GM18909 (cell line): ENCODE results near the gene TTN.

Experiments
- ATAC-seq: cut with Tn5 transposase; IDR thresholded peaks from one replicate; pipeline ENCODE4 v1.9.1; 2021; ENCODE audit warnings: mild to moderate bottlenecking; ENCODE audit not compliant: unreplicated experiment, poor library complexity

Gene TTN

GRCh38 chr2:178510384-178510783, 296.8 kb downstream of the TTN start:
- no peak for ATAC-seq

GRCh38 chr2:178508646-178509045, 298.6 kb downstream of the TTN start:
- no peak for ATAC-seq

DNA sequence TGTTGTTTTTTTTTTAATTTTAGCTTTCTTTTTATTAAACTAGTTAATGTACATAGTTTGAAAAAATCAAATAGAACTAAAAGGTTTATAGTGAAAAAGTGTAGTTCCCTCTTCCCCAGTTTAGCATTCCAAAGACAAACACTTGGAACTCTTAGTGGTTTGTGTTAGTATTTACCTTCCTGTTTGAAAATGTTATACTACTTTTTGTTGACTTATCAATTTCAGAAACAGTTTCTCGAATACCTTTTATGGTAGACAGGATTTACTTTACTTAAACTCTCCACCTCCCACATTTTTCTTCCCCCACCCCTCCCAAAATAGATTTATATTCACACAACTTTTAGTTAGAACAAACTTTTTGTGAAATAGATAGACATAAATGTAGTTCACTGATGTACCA, 300.3 kb downstream of the TTN start:
- no peak for ATAC-seq

DNA sequence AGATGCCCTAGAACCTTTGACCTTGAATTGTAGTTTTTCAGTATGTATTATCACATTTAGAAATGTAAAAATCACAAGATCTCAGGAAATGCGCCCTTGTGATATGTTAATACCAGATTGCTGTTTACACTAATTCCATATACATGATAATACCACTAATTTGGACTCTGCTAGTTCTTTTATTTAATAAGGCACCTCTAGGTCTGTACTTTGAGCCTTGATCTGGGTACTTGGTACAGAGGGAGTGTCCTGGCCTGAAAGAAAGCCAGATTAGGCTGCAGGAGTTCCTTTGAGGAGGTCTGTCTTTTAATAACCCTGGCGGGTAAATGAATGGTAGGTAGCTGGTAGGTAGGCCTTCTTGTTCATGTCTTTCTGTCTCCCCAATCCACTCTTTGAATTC, 300.7 kb downstream of the TTN start:
- no peak for ATAC-seq

GRCh38 chr2:178506101-178506500, 301.1 kb downstream of the TTN start:
- ATAC-seq, result no peak

- ATAC-seq, result no peak
Observed at GRCh38 chr2:178502751-178503150, 304.5 kb downstream of the TTN start.

DNA sequence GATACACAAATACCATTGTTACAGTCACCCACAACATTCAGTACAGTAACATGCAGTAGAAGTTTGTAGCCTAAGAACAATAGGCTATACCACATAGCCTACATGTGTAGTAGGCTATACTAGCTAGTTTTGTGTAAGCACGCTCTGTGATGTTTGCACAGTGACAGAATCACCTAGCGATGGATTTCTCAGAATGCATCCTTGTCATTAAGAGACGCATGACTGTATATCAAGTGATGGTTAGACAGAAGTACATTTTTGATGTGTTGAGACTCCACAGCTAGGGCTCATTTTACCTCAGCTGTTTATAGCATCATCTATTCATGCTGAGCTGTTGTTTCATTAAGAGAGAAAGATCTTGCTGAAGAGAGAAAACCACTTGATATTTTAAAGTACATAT, 307.6 kb downstream of the TTN start:
- ATAC-seq, result no peak

DNA sequence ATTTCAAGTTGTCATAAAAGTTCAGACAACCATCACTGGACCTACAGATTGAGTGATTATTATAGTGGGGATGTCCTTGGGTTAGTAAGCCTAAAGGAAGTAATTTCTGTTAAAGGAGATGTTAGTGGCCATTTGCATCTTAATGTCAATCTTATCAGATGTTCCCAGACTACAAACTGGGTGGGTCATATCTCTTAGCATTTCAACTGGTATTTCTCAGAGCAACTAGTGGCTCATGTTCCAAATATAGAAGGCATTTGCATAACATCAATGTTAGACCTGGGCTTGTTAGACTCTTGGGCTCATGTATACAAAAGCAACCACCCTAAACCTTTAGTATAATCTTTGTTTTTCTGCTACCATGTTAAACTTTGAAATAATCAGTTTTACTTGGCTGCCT, 309.1 kb downstream of the TTN start:
- ATAC-seq, result peak; percentile 58

GRCh38 chr2:178496049-178496448, 311.2 kb downstream of the TTN start:
- ATAC-seq, result no peak

DNA sequence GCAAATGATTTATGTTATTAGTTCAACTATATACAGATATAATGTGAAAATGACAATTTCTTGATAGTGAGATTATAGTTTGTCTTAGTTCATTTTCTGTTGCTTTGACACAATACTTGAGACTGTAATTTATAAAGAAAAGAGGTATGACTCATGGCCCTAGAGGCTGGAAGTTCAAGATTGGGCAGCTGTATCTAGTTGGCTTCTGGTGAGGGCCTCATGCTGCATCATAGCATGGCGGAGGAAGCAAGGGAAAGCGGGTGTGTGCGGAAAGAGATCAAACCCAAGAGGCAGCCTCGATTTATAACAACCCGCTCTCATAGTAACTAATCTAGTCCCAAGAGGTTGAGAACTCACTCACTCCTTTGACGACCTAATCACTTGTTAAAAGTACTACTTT, 315.6 kb downstream of the TTN start:
- ATAC-seq, result no peak

- ATAC-seq, result no peak
Observed at GRCh38 chr2:178485356-178485755, 321.9 kb downstream of the TTN start.

DNA sequence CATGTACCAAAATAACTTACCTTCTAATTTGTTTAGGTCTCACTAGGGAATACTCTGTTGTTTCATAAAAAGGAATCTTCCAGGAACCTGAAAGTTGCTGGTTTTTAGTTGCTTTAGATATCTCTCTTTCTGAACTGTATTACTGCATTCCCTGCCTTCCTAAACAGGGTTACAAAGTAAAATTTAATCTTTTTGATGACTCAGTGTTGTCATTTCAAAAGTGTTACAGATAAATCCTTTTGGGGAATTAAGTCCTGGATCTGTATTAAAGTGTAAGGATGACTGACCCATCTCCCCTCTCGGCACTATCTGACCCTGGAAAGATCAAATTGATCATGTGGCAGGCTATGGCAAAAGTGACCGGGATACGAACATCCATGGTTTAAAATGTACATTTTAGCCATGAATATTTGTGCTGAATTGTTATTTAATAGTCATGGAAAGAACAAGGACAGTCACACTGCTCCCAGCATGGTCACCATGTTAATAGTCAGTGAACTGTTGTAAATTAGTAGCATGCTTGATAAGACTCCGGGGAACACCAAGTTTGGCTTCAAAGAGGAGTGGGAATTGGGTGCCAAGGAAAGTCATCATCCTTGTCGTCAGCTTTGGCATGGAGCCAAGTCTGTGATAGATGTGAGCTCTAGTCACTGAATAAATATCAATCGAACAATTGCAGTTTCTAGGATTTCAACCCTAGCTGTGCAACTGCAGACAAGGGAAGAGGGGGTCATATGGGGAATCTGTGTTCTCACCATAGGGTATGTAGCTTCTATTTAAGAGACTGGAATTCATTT, 322.8 kb downstream of the TTN start:
- no peak for ATAC-seq

- peak; percentile 40 for ATAC-seq
Observed at GRCh38 chr2:178482437-178482836, 324.8 kb downstream of the TTN start.

DNA sequence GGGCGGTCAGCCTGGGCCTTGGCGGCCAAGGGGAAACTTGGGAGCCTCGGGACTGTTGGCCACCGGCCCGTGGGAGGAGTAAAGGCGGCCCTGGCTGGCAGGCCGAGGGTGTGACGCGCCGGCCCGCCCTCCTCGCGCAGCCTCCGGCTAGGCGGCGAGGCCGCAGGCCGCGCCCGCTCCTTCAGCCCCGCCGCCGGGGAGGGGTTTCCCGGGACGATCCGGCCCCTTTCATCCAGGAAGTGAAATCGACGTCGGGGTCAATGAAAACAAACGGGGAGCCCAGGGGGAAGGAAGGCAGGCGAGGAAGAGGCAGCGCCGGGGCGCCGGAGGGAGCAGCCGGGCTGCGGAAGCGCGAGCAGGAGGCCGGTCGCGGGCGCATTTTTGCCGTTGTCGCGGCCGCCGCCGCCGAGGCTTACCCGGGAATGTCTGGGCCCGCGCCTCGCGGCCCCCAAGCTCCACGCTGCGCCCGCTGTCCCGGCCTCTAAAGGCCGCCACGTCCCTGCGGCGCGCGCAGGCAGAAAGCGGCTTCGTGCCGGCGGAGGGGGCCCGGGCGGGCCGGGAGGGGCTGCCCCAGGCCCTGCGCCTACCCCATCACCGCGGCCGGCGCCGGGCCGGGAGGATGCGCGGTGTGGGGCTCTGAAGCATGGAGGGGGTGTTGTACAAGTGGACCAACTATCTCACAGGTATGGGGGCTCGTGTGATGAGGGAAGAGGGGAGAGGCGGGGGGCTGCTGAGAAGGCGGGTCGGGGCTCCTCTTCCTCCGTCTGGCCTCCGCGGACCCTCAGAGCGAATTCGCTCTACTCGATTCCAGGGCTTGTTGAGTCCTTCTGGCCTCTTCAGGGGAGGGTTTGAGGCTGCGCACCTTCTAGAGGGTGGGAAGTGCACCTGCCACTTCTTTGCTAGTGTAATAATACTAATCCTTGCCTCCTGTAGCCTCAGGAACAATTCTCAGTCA, 326.7 kb downstream of the TTN start, which contains the start of gene PLEKHA3:
TSS of gene PLEKHA3 (plus strand) at position 231 of the 955 bp plus-strand sequence. CDS start at position 644, 413 bp downstream.
- peak; percentile 70 for ATAC-seq

DNA sequence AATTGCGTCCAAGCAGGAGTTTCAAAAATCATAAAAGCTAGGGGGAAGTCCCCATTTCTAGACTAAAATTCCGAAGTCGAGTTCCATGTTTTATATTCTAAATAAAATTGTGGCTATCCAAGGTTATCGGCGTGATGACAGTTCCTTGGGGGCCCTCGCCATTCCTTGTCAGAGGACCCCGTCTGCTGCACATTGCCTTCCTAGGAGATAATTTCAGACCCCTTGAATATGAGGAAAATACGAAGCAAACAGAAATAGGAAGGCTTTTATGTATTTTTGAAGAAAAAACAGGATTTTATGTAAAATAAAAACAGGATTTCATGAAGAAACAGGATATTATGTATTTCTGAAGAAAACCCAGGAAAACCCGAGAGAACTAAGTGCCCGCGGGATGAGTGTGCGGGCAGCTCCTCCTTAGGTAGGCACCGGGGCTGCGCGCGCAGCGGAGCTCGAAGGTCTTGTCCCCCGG, 327.4 kb downstream of the TTN start:
- no peak for ATAC-seq

- ATAC-seq, result no peak
Observed at GRCh38 chr2:178479275-178479616, 328.0 kb downstream of the TTN start.

GRCh38 chr2:178478439-178479274, 328.6 kb downstream of the TTN start, which contains the start of gene FKBP7:
Gene FKBP7, minus strand, starts transcription at chr2:178478600. Its CDS starts 101 bp downstream, at chr2:178478499.
- peak; percentile 49 for ATAC-seq

DNA sequence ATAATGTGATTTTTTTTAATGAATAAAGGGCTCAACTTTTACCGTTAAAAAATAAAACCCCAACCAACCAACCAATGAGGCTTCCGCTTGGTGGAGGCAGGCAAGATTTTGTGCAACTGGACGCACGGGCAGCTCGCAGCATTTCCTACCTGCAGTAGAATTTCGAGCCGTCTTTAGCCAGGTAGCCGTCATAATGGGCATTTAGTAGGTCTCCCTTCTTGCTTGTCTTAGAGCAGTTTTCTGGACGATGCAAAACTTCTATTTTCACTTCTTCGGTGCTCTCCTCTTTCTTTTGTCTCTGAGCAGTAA, 329.1 kb downstream of the TTN start:
- ATAC-seq, result no peak

DNA sequence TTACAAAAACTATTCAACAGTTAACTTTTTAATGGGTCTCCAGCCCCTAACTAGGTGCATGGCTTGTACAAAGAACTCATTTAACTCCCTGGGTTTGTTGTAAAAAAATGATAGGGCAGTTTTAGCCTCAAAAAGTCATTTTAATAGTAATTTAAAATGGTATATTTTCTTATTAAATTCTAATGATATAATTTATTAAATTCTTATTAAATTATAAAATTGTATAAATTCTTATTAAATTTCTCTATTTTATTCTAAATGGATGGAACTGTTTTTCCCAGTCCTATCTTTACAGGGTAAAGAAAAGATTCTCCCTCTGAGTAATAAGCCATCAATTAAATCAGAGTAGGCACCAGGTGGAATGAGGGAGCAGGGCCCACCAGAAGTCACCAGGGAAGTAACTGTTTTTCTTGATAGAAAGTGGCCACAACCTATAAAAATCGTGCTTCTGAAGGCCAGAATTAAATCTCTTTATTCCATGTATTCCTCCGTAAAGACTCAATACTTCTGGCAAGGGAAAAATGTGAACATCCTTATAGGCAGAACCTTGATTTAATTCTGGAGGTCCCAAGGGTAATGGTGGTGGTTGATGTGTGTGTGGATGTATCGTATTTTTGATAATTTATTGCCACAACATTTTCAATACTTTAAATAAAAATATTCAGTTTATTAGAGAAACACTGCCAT, 329.6 kb downstream of the TTN start:
- no peak for ATAC-seq

DNA sequence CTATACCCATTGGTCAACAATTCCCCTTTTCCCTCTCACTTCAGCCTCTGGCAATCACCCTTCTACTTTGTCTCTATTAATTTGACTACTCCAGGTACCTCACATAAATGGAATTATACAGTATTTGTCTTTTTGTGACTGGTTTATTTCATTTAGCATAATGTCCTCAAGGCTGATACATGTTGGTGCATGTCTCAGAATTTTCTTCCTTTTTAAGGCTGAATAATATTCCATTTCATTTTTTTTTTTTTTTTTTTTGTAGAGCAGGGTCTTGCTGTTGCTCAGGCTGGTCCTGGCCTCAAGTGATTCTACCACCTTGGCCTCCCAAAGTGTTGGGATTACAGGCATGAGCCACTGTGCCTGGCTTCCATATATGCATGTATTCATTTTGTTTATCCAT, 330.7 kb downstream of the TTN start:
- ATAC-seq, result no peak
